ENCODE measurements around the gene SPTSSA. TPM values are rescaled to one million over a fixed set of nuclear protein-coding genes. Genes with fewer than 3 reads are reported as not detected.
A peak's percentile ranks its signal among the peaks of the same experiment; 100 is the strongest.
"Not testable (repeated sequence)": the region's sequence is repeated elsewhere in the genome, so short reads cannot be mapped to it uniquely, and the experiment has no call there.

SPTSSA gene
- total RNA-seq, 3 donors from 2014 or later = 6.2 to 7.2 (median 6.6) TPM

DNA sequence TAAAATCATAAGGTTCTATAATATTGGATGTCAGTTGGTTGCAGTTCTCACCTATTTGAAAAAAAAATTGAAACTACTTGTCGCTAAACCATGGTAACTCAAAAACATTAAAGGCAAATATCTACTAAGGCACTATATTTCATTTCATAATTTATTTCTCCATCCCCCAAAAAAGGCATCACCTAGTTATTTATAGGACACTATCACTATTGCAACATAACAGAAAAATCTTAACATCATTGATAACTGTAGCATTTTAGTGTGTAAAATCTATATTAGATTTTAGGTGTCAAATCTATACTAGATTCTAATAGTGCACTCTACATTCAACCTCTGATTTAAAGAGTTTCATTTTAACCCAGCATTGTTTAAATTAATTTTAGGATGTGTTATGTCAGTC, 1.7 kb downstream of the SPTSSA start:
- Mint-ChIP-seq H3K36me3 (ENCODE audit: insufficient read depth) (no peaks in the 10 kb centered on the region), H3K4me3 (peak overlapping the region; percentile 91), H3K4me1 (ENCODE audit: low read depth) (peaks cover 15% of the 10 kb centered on the region), H3K27me3 (ENCODE audit: low read depth) (no peaks in the 10 kb centered on the region), H3K9me3 (no peaks in the 10 kb centered on the region)
- no peak for ATAC-seq
- DNase-seq = no peak

GRCh38 chr14:34457186-34457585, 4.9 kb downstream of the SPTSSA start:
- H3K4me1 Mint-ChIP-seq (ENCODE audit: low read depth) = peaks cover 13% of the 10 kb centered on the region
- no peak for ATAC-seq
- DNase-seq = no peak
- no peaks in the 10 kb centered on the region for H3K9me3 Mint-ChIP-seq
- H3K36me3 Mint-ChIP-seq (ENCODE audit: insufficient read depth) = peaks cover 2% of the 10 kb centered on the region
- no peak overlapping the region for H3K4me3 Mint-ChIP-seq
- H3K27me3 Mint-ChIP-seq (ENCODE audit: low read depth) = no peaks in the 10 kb centered on the region

DNA sequence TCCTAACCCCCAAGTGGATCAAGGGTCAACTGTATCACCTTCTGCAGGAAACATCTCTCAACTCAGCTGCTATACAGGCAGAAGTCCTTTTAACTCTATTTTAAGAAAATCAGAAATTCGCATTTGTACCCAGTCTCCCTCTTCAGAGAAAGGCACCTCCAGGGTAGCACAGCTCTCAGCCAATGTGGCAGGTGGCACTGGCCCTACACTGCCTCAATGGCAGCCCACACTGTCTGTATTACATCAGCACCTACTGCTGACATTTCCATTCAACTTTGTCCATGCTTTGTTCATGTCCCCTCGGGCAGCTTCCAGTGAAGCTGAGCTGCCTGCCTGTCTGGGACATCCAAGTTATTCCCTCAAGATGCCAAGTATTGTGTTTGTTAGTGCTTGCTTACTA, 8.8 kb downstream of the SPTSSA start:
- no peak for ATAC-seq
- Mint-ChIP-seq H3K4me3 (no peak overlapping the region), H3K9me3 (no peaks in the 10 kb centered on the region), H3K36me3 (ENCODE audit: insufficient read depth) (peaks cover 2% of the 10 kb centered on the region), H3K4me1 (ENCODE audit: low read depth) (no peaks in the 10 kb centered on the region), H3K27me3 (ENCODE audit: low read depth) (no peaks in the 10 kb centered on the region)
- no peak for DNase-seq

GRCh38 chr14:34452258-34452822, 9.7 kb downstream of the SPTSSA start:
- H3K9me3 Mint-ChIP-seq = no peaks in the 10 kb centered on the region
- H3K4me1 Mint-ChIP-seq (ENCODE audit: low read depth) = no peaks in the 10 kb centered on the region
- H3K27me3 Mint-ChIP-seq (ENCODE audit: low read depth) = no peaks in the 10 kb centered on the region
- no peak overlapping the region for H3K4me3 Mint-ChIP-seq
- peaks cover 2% of the 10 kb centered on the region for H3K36me3 Mint-ChIP-seq (ENCODE audit: insufficient read depth)
- ATAC-seq (no peak), DNase-seq (no peak)

- no peaks in the 10 kb centered on the region for H3K9me3 Mint-ChIP-seq
- H3K27me3 Mint-ChIP-seq (ENCODE audit: low read depth) = no peaks in the 10 kb centered on the region
- no peaks in the 10 kb centered on the region for H3K4me1 Mint-ChIP-seq (ENCODE audit: low read depth)
- H3K4me3 Mint-ChIP-seq = no peak overlapping the region
- DNase-seq = no peak
- ATAC-seq = no peak
- H3K36me3 Mint-ChIP-seq (ENCODE audit: insufficient read depth) = peaks cover 2% of the 10 kb centered on the region
Measured at GRCh38 chr14:34450958-34451357, 11.1 kb downstream of the SPTSSA start.

- H3K27me3 Mint-ChIP-seq (ENCODE audit: low read depth) = no peaks in the 10 kb centered on the region
- ATAC-seq (no peak), DNase-seq (no peak)
- no peaks in the 10 kb centered on the region for H3K9me3 Mint-ChIP-seq
- H3K36me3 Mint-ChIP-seq (ENCODE audit: insufficient read depth) = peaks cover 2% of the 10 kb centered on the region
- no peaks in the 10 kb centered on the region for H3K4me1 Mint-ChIP-seq (ENCODE audit: low read depth)
- no peak overlapping the region for H3K4me3 Mint-ChIP-seq
Measured at GRCh38 chr14:34450542-34450915, 11.5 kb downstream of the SPTSSA start.

DNA sequence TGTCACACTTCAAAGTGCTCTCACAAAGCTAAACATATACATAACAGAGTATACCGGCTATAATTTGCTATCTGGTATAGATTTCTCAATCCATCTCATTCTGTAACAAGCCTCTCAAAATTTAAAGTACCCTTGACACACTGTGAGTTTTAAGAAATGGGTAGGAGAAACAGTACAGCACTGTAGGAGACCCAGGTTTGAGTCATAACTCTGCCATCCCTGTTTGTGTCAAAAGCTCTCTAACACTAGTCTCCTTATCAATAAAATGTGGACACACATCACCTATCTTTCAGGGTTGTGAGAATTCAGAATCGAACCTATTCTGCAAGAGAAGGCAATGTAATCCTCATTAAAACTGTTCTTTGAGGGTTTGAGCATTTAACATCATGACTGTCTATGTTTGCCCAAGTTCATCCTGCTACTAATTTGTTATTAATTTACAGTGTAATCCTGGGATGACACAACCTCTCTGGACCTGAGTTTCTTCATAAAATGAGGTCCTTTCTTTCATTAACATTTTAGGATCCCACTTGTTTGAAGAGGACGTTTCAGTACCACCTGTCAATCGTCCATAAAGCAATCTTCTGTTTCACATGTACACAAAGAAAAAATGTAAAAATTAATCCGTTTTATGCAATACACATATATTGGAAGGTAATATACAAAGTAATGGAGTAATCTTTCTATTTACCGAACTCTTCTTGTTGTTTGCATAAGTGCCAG, 12.1 kb downstream of the SPTSSA start:
- H3K9me3 Mint-ChIP-seq = no peaks in the 10 kb centered on the region
- no peaks in the 10 kb centered on the region for H3K4me1 Mint-ChIP-seq (ENCODE audit: low read depth)
- peaks cover 2% of the 10 kb centered on the region for H3K36me3 Mint-ChIP-seq (ENCODE audit: insufficient read depth)
- no peak for ATAC-seq
- no peak for DNase-seq
- no peaks in the 10 kb centered on the region for H3K27me3 Mint-ChIP-seq (ENCODE audit: low read depth)
- H3K4me3 Mint-ChIP-seq = no peak overlapping the region

DNA sequence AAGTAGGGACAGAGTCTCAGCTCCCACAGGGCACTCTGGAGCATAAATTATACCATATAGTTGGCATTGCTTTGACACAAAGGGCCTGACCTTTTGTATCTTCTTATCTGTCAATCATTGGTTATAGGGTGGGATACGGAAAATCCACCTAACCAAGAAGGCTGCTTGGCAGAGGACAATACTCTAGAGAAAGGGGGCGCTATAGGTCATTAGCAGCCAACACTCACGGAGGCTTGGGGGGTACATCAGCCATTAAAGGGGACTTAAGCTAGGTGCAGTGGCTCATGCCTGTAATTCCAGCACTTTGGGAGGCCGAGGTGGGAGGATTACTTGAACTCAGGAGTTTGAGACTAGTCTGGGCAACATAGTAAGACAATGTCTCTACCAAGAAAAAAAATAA, 22.9 kb downstream of the SPTSSA start:
- no peaks in the 10 kb centered on the region for H3K27me3 Mint-ChIP-seq (ENCODE audit: low read depth)

GRCh38 chr14:34438438-34438837, 23.6 kb downstream of the SPTSSA start:
- no peaks in the 10 kb centered on the region for H3K27me3 Mint-ChIP-seq (ENCODE audit: low read depth)
- H3K36me3 Mint-ChIP-seq (ENCODE audit: insufficient read depth) = peaks cover 2% of the 10 kb centered on the region
- ATAC-seq (no peak), DNase-seq (no peak)
- no peaks in the 10 kb centered on the region for H3K9me3 Mint-ChIP-seq
- H3K4me1 Mint-ChIP-seq (ENCODE audit: low read depth) = peaks cover 2% of the 10 kb centered on the region
- H3K4me3 Mint-ChIP-seq = no peak overlapping the region

More for the DNA sequence above, 22.9 kb downstream of the SPTSSA start:
- no peak overlapping the region for H3K4me3 Mint-ChIP-seq
- H3K4me1 Mint-ChIP-seq (ENCODE audit: low read depth) = peaks cover 2% of the 10 kb centered on the region
- no peak for ATAC-seq
- H3K9me3 Mint-ChIP-seq = no peaks in the 10 kb centered on the region
- H3K36me3 Mint-ChIP-seq (ENCODE audit: insufficient read depth) = peaks cover 2% of the 10 kb centered on the region
- no peak for DNase-seq

GRCh38 chr14:34437729-34438080, 24.3 kb downstream of the SPTSSA start:
- no peak overlapping the region for H3K4me3 Mint-ChIP-seq

GRCh38 chr14:34436960-34437728, 24.9 kb downstream of the SPTSSA start:
- H3K9me3 Mint-ChIP-seq = no peaks in the 10 kb centered on the region
- ATAC-seq (no peak), DNase-seq (no peak)
- H3K27me3 Mint-ChIP-seq (ENCODE audit: low read depth) = no peaks in the 10 kb centered on the region
- no peaks in the 10 kb centered on the region for H3K36me3 Mint-ChIP-seq (ENCODE audit: insufficient read depth)
- H3K4me3 Mint-ChIP-seq = no peak overlapping the region
- peaks cover 2% of the 10 kb centered on the region for H3K4me1 Mint-ChIP-seq (ENCODE audit: low read depth)

More at GRCh38 chr14:34437729-34438080, 24.3 kb downstream of the SPTSSA start:
- no peak for ATAC-seq
- Mint-ChIP-seq H3K9me3 (no peaks in the 10 kb centered on the region), H3K4me1 (ENCODE audit: low read depth) (peaks cover 2% of the 10 kb centered on the region), H3K27me3 (ENCODE audit: low read depth) (no peaks in the 10 kb centered on the region), H3K36me3 (ENCODE audit: insufficient read depth) (peaks cover under 1% of the 10 kb centered on the region)
- DNase-seq = no peak

DNA sequence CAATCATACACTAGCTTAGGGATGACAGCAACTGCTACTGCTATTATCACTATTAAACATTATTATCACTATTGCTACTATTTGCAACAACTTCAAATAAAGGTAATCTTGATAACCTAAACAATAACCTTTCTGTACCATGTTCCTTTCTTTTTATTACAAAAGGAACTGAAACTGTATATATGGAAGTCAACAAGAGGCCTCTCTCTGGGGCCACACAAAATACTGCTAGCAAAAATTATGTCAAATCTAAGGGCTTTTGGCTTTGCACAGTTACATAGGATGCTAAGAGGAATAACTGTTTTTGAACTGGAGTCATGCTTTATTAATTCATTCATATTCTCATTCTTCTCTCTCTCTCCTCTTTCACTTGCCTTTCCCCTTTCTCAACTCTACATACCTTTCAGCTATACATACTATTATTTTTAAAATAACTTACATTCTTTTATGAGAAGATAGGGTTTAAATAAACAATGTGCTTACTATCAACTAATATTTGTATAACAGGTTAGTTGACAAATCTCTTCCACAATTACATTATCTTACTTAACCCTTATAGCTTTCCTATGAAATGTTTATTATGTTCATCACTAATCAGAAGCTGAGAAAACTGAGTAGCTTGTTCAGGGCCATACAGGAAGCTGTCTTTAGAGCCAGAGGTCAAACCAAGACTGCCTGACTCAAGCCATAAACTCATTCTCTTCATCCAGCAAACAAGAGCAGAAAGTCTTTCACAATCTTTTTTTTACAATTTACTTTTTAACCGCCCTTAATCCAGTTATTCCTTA, 25.7 kb downstream of the SPTSSA start:
- ATAC-seq (no peak), DNase-seq (no peak)
- Mint-ChIP-seq H3K9me3 (no peaks in the 10 kb centered on the region), H3K4me3 (no peak overlapping the region), H3K36me3 (ENCODE audit: insufficient read depth) (no peaks in the 10 kb centered on the region), H3K4me1 (ENCODE audit: low read depth) (peaks cover 2% of the 10 kb centered on the region), H3K27me3 (ENCODE audit: low read depth) (no peaks in the 10 kb centered on the region)

GRCh38 chr14:34433957-34434356, 28.1 kb downstream of the SPTSSA start:
- ATAC-seq (no peak), DNase-seq (no peak)
- H3K4me3 Mint-ChIP-seq = no peak overlapping the region
- peaks cover 2% of the 10 kb centered on the region for H3K4me1 Mint-ChIP-seq (ENCODE audit: low read depth)
- H3K36me3 Mint-ChIP-seq (ENCODE audit: insufficient read depth) = no peaks in the 10 kb centered on the region
- no peaks in the 10 kb centered on the region for H3K9me3 Mint-ChIP-seq
- H3K27me3 Mint-ChIP-seq (ENCODE audit: low read depth) = no peaks in the 10 kb centered on the region

DNA sequence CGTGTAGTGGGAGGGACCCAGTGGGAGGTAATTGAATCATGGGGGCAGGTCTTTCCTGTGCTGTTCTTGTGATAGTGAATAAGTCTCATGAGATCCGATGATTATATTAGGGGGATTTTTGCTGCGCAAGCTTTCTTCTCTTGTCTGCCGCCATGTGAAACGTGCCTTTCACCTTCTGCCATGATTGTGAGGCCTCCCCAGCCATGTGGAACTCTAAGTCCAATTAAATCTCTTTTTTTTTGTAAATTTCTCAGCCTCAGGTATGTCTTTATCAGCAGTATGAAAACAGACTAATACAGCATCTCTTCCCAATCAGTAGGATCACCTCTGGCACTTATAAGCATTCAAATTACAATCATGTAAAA, 34.0 kb downstream of the SPTSSA start:
- not testable (repeated sequence) for H3K4me1 Mint-ChIP-seq (ENCODE audit: low read depth); H3K4me3 Mint-ChIP-seq; ATAC-seq; H3K27me3 Mint-ChIP-seq (ENCODE audit: low read depth); H3K36me3 Mint-ChIP-seq (ENCODE audit: insufficient read depth); H3K9me3 Mint-ChIP-seq; DNase-seq
